ENCODE data around the gene RAB27A.

DNA sequence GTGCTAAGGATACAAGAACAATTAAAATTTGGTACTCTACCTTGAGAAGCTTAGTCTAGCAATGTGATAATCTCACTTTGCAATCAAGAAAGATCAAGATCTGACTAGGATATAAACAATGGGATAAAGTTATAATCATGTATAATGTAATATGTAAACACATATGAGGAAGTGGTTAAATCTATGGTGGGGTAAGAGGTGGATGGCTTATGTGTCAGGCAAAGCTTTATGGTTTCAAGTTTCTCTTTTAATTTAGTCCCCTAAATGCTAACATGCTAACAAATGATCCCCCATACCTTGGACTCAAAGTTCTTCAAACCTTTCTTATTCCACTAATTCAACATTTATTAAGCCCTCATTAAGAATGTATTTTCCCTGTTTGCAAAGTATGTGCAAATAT is 95.4 kb downstream of the RAB27A start:
- TF ChIP-seq POLR2A (IDR thresholded peaks at IDR 0.05; ENCODE audit: low read length) (no peak), GATA1 (IDR thresholded peaks at IDR 0.05; ENCODE audit: low read depth, low read length) (no peak)
